HG02610 (cell line): ENCODE measurements around the gene MOGAT2.

ENCODE experiments used
- ATAC-seq: cut with Tn5 transposase; IDR thresholded peaks from one replicate; pipeline ENCODE4 v1.9.1; 2021; ENCODE audit warnings: mild to moderate bottlenecking, moderate library complexity; ENCODE audit not compliant: unreplicated experiment

MOGAT2 gene

GRCh38 chr11:75777461-75778110, 59.9 kb downstream of the MOGAT2 start:
- no peak for ATAC-seq

- no peak for ATAC-seq
Observed at GRCh38 chr11:75778962-75779361, 61.3 kb downstream of the MOGAT2 start.

DNA sequence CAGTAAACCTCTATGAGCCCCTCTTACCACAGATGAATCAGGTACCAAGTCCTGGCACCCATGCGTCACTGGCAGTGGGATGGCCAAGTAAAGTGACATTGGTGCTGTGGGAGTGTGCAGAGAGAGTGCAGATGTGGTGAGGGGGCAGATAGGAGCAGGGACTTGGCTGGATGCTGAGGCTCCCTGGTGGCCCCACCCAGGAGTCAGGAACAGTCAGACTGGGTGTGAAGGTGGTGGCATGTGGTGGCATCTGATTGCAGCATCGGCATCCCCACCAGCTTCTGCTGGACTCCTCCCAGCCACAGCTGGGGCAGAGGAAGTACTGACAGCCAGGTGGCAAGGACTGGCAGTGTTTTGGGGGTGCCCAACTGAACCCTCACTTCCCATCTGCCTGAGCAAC, 62.3 kb downstream of the MOGAT2 start:
- no peak for ATAC-seq

DNA sequence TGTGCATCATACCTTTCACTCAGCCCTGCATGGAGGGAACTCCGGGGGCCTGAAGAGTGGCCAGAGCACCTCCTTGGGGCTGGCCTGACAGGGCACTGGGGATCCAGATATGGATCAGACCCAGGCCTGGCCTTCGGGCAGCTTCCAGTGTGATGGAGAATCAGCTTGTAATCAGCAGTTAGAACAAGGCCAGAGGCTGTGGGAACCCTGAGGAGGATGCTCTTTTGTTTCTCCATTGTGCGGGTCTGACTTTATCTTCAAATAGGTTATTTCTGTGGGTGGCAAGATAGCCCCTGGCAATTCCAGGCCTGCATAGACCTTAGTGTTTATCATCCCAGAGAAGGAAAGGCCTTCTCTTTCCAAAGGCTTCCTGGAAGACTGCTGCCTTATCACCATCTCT, 63.2 kb downstream of the MOGAT2 start:
- no peak for ATAC-seq

- ATAC-seq = no peak
Observed at GRCh38 chr11:75781296-75781695, 63.7 kb downstream of the MOGAT2 start.

DNA sequence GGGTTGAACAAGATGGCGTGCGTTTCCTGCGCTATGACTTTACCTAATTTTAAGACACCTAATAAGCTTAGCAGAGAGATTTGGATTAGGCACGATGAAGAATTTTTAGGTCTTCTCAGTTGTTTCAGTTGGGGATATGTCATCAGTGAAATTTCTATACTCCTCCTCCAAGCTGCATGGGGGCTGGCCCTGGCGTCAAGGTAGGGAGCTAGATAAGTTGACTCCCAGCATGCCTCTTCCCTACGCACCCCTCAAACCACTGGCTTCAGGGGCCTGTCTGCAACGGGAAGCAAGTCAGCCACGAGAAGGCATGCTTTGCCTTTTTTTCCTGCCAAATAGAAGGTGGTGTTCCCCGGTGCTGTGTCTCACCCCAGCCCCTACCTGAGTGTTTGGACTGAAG, 64.2 kb downstream of the MOGAT2 start:
- no peak for ATAC-seq
